ENCODE results near the gene NRXN3. TPM values are rescaled to one million over a fixed set of nuclear protein-coding genes. Genes with fewer than 3 reads are reported as not detected.

NRXN3 gene
- polyA plus RNA-seq, 1 experiment = 7.0 TPM

DNA sequence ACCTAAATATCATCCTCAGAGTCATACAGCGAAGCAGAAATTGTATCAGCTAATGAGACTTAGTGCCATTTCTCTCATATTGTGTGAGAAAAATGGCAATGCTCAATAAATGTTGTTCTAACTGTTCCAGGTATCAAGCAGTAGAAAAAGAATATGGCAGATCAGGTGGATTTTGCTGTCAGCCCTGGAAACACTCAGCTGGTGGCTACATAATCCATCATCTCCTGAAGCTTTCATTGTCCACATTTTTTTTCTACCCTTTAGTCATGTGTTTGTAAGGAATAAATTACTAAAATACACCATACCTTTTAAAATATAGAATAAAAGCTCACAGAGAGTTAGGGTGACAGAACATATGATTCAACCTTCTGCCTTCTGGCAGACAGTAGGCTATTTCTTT, 1200.8 kb downstream of the NRXN3 start:
- no peak for DNase-seq (ENCODE audit: low read depth)
- Histone ChIP-seq H3K4me3 (ENCODE audit: low read depth, low read length) (no peak overlapping the region), H3K36me3 (ENCODE audit: control insufficient read depth, insufficient read depth, low read length) (no peaks in the 10 kb centered on the region), H3K27me3 (ENCODE audit: control insufficient read depth, insufficient read depth, low read length) (no peaks in the 10 kb centered on the region)
- TF ChIP-seq, protein P1, sequence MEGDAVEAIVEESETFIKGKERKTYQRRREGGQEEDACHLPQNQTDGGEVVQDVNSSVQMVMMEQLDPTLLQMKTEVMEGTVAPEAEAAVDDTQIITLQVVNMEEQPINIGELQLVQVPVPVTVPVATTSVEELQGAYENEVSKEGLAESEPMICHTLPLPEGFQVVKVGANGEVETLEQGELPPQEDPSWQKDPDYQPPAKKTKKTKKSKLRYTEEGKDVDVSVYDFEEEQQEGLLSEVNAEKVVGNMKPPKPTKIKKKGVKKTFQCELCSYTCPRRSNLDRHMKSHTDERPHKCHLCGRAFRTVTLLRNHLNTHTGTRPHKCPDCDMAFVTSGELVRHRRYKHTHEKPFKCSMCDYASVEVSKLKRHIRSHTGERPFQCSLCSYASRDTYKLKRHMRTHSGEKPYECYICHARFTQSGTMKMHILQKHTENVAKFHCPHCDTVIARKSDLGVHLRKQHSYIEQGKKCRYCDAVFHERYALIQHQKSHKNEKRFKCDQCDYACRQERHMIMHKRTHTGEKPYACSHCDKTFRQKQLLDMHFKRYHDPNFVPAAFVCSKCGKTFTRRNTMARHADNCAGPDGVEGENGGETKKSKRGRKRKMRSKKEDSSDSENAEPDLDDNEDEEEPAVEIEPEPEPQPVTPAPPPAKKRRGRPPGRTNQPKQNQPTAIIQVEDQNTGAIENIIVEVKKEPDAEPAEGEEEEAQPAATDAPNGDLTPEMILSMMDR (IDR thresholded peaks at IDR 0.05; ENCODE audit: insufficient read depth, low read depth, low read length) = no peak
- ChIA-PET CTCF (interaction anchor here (0.6 kb wide), 1 partner anchor 1001 kb away, joined by 3 read pairs; no protein-coding TSS in a partner anchor), POLR2A (no interaction called here)

DNA sequence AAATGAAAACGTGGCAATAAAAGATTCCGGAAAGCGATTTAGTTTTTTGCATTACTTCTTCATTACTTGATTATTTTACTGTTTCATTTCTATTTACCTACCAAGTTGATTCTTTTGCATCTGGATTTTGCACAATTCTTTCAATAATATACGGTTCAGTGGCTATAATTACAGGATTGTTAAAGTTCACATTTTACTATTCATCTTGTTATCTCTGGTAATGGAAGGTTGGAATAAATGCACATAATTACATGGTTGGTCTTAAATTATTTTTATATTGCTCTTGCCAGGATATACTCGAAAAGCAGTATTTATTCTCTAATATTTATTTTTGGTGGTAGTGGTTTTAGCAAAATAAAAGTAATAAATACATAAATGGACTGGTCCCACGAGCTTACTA, 1203.3 kb downstream of the NRXN3 start:
- Histone ChIP-seq H3K4me3 (ENCODE audit: low read depth, low read length) (no peak overlapping the region), H3K27me3 (ENCODE audit: control insufficient read depth, insufficient read depth, low read length) (no peaks in the 10 kb centered on the region), H3K36me3 (ENCODE audit: control insufficient read depth, insufficient read depth, low read length) (no peaks in the 10 kb centered on the region)
- POLR2A ChIA-PET = no interaction called here
- TF ChIP-seq, protein P1 (IDR thresholded peaks at IDR 0.05; ENCODE audit: insufficient read depth, low read depth, low read length) = no peak
- CTCF ChIA-PET = no interaction called here
- no peak for DNase-seq (ENCODE audit: low read depth)

DNA sequence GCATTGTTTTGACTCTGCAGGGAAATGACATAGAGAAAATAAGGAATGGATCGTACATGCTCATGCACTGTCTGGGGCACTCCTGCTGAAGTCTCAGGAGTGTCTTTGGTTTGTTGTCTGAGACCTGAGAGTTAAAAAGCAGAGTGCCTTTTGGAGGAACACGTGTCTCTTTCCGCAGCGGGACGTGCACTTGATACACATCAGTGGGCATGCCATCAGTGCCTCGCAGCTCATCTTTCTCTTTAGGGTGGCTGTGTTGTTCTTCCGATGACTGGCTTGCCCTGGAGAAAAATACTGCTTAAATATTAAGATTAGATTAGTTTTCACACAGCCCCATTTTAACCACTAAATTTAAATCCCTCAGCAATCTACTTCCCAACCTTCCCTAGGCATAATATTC, 1205.2 kb downstream of the NRXN3 start:
- H3K4me3 ChIP-seq (ENCODE audit: low read depth, low read length) = no peak overlapping the region
- H3K27me3 ChIP-seq (ENCODE audit: control insufficient read depth, insufficient read depth, low read length) = no peaks in the 10 kb centered on the region
- TF ChIP-seq, protein P1 (IDR thresholded peaks at IDR 0.05; ENCODE audit: insufficient read depth, low read depth, low read length) = no peak
- ChIA-PET POLR2A (no interaction called here), CTCF (no interaction called here)
- H3K36me3 ChIP-seq (ENCODE audit: control insufficient read depth, insufficient read depth, low read length) = no peaks in the 10 kb centered on the region
- no peak for DNase-seq (ENCODE audit: low read depth)

DNA sequence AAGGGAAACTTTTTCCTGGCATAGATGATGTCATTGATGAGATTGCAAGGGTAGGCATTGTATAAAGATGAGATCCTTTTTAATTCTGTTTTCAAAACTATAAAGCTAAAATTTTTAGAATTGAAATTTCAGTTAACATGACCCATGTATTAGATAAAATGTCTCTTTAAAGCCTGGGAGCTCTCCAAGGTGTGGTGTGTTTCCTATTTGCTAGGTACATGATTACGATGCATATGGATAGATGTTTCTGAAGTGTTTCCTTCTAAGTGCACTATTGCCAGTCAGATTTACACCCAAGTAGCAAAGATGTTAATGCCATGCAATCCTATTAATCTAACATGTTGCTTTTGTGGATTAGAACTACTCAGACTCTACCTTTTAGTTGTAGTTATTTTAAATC, 1206.4 kb downstream of the NRXN3 start:
- CTCF ChIA-PET = interaction anchor here (0.6 kb wide), 1 partner anchor 378 kb away, joined by 4 read pairs; no protein-coding TSS in a partner anchor
- no peaks in the 10 kb centered on the region for H3K27me3 ChIP-seq (ENCODE audit: control insufficient read depth, insufficient read depth, low read length)
- POLR2A ChIA-PET = no interaction called here
- H3K4me3 ChIP-seq (ENCODE audit: low read depth, low read length) = no peak overlapping the region
- no peak for DNase-seq (ENCODE audit: low read depth)
- no peaks in the 10 kb centered on the region for H3K36me3 ChIP-seq (ENCODE audit: control insufficient read depth, insufficient read depth, low read length)
- TF ChIP-seq, protein P1 (IDR thresholded peaks at IDR 0.05; ENCODE audit: insufficient read depth, low read depth, low read length) = no peak

GRCh38 chr14:79378020-79378419, 1207.8 kb downstream of the NRXN3 start:
- no peaks in the 10 kb centered on the region for H3K36me3 ChIP-seq (ENCODE audit: control insufficient read depth, insufficient read depth, low read length)
- no peaks in the 10 kb centered on the region for H3K27me3 ChIP-seq (ENCODE audit: control insufficient read depth, insufficient read depth, low read length)
- H3K4me3 ChIP-seq (ENCODE audit: low read depth, low read length) = no peak overlapping the region
- ChIA-PET CTCF (no interaction called here), POLR2A (no interaction called here)
- no peak for DNase-seq (ENCODE audit: low read depth)
- TF ChIP-seq, protein P1 (IDR thresholded peaks at IDR 0.05; ENCODE audit: insufficient read depth, low read depth, low read length) = no peak

Measured in BJ (cell line).